Nephron (organoid): ENCODE measurements around the gene STON1.
A peak's percentile ranks its signal among the peaks of the same experiment; 100 is the strongest.

ENCODE experiments used
- H3K27ac Mint-ChIP-seq, 3 experiments: 2 replicates each; pipeline ENCODE4 v1.8.0; 2020; ENCODE audit warnings: mixed read lengths in 3 of 3, mild to moderate bottlenecking in 2 of 3, moderate library complexity in 1 of 3
- H3K27me3 Mint-ChIP-seq: 2 replicates; pipeline ENCODE4 v1.8.0; 2021; ENCODE audit warnings: low read depth, mild to moderate bottlenecking, moderate library complexity, mixed read lengths
- H3K36me3 Mint-ChIP-seq: 2 replicates; pipeline ENCODE4 v1.8.0; 2020; ENCODE audit warnings: low read depth, mixed read lengths
- H3K4me1 Mint-ChIP-seq: 2 replicates; pipeline ENCODE4 v1.8.0; 2020; ENCODE audit warnings: mixed read lengths
- H3K4me3 Mint-ChIP-seq, 3 experiments: 2 replicates each; pipeline ENCODE4 v1.8.0; 2020; ENCODE audit warnings: mild to moderate bottlenecking in 3 of 3, mixed read lengths in 3 of 3, moderate library complexity in 2 of 3
- H3K9me3 Mint-ChIP-seq: 2 replicates; pipeline ENCODE4 v1.8.0; 2020; ENCODE audit warnings: mixed read lengths
- TF ChIP-seq, protein P1 (sequence below), 3 experiments: fragments of 200-600 bp; sonication (generic); IDR thresholded peaks; one replicate each; pipeline ENCODE4 v1.5.0; 2021; ENCODE audit warnings: antibody characterized with exemption in 3 of 3; ENCODE audit not compliant: unreplicated experiment in 3 of 3

Gene STON1

DNA sequence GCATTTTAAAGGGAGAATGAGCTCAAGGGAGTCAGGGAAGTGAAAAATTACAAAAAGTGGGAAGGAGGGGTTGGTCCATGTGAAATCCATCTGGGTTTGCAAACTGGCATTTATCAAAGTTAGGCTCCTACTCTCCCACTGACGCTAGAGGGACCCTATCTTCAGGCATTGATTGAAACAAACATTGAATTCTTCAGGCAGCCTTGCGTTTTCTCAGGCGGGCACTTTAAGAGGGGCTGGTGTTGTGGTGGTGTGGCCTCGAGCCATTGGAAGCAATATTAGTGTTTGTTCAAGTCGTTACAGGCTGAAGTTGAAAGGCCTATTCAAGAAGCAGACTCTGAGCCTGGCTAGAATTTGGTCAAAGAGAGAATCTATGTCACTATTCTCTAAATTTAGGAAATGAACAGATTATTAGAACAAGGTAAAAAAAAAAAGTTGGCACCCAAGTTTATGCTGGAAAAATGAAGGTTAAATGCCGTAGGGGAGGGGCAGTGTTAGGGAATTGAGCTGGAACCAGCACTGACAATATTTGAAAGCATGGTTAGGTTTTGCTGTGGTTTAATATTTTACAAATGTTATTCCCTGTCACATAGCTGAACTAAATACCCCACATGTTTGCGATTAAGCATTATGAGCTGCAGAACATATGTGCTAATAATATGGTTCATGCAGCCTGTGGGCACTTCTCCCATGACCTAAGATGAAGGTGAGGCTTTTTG lies 36.8 kb downstream of the STON1 start:
- H3K4me1 Mint-ChIP-seq: peaks cover 46% of the 10 kb centered on the region
- TF ChIP-seq, protein P1, sequence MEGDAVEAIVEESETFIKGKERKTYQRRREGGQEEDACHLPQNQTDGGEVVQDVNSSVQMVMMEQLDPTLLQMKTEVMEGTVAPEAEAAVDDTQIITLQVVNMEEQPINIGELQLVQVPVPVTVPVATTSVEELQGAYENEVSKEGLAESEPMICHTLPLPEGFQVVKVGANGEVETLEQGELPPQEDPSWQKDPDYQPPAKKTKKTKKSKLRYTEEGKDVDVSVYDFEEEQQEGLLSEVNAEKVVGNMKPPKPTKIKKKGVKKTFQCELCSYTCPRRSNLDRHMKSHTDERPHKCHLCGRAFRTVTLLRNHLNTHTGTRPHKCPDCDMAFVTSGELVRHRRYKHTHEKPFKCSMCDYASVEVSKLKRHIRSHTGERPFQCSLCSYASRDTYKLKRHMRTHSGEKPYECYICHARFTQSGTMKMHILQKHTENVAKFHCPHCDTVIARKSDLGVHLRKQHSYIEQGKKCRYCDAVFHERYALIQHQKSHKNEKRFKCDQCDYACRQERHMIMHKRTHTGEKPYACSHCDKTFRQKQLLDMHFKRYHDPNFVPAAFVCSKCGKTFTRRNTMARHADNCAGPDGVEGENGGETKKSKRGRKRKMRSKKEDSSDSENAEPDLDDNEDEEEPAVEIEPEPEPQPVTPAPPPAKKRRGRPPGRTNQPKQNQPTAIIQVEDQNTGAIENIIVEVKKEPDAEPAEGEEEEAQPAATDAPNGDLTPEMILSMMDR (IDR thresholded peaks at IDR 0.05; ENCODE audit: unreplicated experiment in 3 of 3): peak; percentile 27 to 41 (median 39)
- peak overlapping the region; percentile 84 to 95 (median 89) for H3K27ac Mint-ChIP-seq
- no peaks in the 10 kb centered on the region for H3K27me3 Mint-ChIP-seq
- peak overlapping the region; percentile 8 to 21 (median 21) for H3K4me3 Mint-ChIP-seq
- H3K9me3 Mint-ChIP-seq: no peaks in the 10 kb centered on the region
- H3K36me3 Mint-ChIP-seq: peaks cover 28% of the 10 kb centered on the region

DNA sequence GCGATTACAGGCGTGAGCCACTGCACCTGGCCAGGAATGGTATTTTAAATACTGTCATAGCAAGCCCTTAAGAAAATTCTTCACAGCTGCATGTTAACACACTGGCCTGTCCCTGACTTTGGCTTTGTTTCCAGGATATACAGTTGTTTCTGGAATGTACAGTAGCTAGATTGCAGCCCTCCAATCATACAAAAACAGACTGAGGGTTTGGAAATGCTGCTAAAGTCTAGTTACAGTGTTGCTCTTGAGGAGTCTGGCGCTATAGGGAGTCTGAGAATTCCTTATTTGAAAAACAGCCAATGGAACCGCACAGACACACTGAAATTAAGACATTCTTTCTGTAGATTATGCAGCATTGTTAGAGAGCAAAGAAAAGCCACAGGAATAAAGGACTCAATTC lies 37.7 kb downstream of the STON1 start:
- TF ChIP-seq, protein P1 (IDR thresholded peaks at IDR 0.05; ENCODE audit: unreplicated experiment in 3 of 3): no peak
- peaks cover 28% of the 10 kb centered on the region for H3K36me3 Mint-ChIP-seq
- H3K27ac Mint-ChIP-seq: peak overlapping the region; percentile 84 to 95 (median 89)
- H3K4me3 Mint-ChIP-seq: no peak overlapping the region
- H3K9me3 Mint-ChIP-seq: no peaks in the 10 kb centered on the region
- peaks cover 49% of the 10 kb centered on the region for H3K4me1 Mint-ChIP-seq
- no peaks in the 10 kb centered on the region for H3K27me3 Mint-ChIP-seq

DNA sequence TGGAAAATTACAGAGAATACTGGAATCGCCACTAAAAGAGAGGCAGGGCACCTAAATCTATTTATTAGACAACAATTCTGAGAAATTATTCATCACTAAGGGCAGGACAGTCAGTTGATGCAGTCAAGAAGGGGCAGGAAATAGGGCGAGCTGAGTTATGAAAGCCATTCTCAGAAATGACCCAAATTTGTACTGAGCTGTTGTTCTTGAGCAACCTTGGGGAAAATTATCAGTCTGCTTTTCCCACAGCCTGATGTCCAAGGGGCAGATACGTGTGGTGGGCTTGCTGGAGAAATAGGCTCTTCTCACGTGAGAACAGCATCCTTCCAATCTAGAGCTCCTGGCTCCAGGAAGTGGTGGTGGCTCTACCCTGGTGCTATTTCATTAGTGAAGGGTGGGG lies 38.6 kb downstream of the STON1 start:
- TF ChIP-seq, protein P1 (IDR thresholded peaks at IDR 0.05; ENCODE audit: unreplicated experiment in 3 of 3): no peak
- no peak overlapping the region for H3K4me3 Mint-ChIP-seq
- no peaks in the 10 kb centered on the region for H3K9me3 Mint-ChIP-seq
- H3K4me1 Mint-ChIP-seq: peaks cover 54% of the 10 kb centered on the region
- H3K36me3 Mint-ChIP-seq: peaks cover 33% of the 10 kb centered on the region
- H3K27ac Mint-ChIP-seq: peak overlapping the region; percentile 84 to 95 (median 89)
- H3K27me3 Mint-ChIP-seq: no peaks in the 10 kb centered on the region

DNA sequence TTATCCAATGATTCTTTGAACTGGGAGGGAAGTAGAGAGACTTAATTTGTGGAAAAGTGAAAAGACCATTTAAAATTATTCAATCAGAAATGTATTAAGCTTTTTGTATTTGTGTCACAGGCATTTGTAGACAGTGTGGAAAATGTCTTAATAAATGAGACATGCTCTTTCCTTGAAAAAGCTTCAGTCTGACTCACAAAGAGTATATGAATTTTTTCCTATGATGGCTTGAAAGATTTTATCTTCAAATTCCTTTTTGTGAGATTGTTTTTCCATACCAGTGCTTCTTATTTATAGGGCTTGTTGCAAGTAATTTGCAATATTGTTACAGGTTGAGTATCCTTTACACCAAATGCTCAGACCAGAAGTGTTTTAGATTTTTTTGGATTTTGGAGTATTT lies 39.5 kb downstream of the STON1 start:
- TF ChIP-seq, protein P1 (IDR thresholded peaks at IDR 0.05; ENCODE audit: unreplicated experiment in 3 of 3): no peak
- peaks cover 54% of the 10 kb centered on the region for H3K4me1 Mint-ChIP-seq
- no peaks in the 10 kb centered on the region for H3K9me3 Mint-ChIP-seq
- H3K36me3 Mint-ChIP-seq: peaks cover 37% of the 10 kb centered on the region
- peak overlapping the region; percentile 17 to 89 (median 38) for H3K27ac Mint-ChIP-seq
- no peak overlapping the region for H3K4me3 Mint-ChIP-seq
- H3K27me3 Mint-ChIP-seq: no peaks in the 10 kb centered on the region

DNA sequence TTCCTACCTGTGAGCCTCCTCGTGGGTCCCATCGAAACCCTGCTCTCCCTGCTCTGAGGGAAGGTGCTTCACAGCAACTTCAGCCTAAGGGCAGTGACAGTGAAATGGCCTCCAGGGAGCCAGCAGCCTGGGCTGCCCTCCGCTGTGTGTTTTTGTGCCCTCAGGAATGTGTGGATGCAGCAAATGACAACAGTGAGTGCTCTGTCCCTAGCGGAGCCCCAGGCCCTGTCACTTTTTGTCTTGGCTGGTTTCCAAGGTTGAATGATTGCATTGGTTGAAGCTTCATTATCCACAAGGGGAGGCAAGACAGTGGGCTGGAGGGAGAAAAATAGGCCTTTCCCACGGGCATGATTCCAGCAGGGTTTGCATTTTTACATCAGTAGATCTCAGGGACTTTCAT lies 42.9 kb downstream of the STON1 start:
- no peaks in the 10 kb centered on the region for H3K9me3 Mint-ChIP-seq
- peak overlapping the region in 1 of 3 experiments; percentile 32 for H3K4me3 Mint-ChIP-seq
- H3K27ac Mint-ChIP-seq: peak overlapping the region; percentile 25 to 93 (median 79)
- H3K36me3 Mint-ChIP-seq: peaks cover 37% of the 10 kb centered on the region
- TF ChIP-seq, protein P1 (IDR thresholded peaks at IDR 0.05; ENCODE audit: unreplicated experiment in 3 of 3): no peak
- H3K4me1 Mint-ChIP-seq: peaks cover 33% of the 10 kb centered on the region
- no peaks in the 10 kb centered on the region for H3K27me3 Mint-ChIP-seq
